PC-3 (cell line): ENCODE results near the gene MYO7A. TPM values are rescaled to one million over a fixed set of nuclear protein-coding genes. Genes with fewer than 3 reads are reported as not detected.
A peak's percentile ranks its signal among the peaks of the same experiment; 100 is the strongest.

Source experiments
- ATAC-seq: fragments of 200-7000 bp; cut with Tn5 transposase; 2 replicates; pipeline ENCODE4 v1.9.1; 2020; ENCODE audit warnings: mild to moderate bottlenecking, moderate library complexity
- BruUV-seq: library from RNA; stranded (reverse); fragments of 400-500 nt; replicated peaks from 2 replicates; lab custom pipeline; 2021; lab: Mats Ljungman, UMichigan
- CTCF ChIA-PET: fragments of 300-600 bp; sonication (Branson Sonifier 250); formaldehyde crosslinking; loops from one replicate; lab custom pipeline; 2022; ENCODE audit warnings: antibody characterized with exemption; lab: Charles Lee
- POLR2A ChIA-PET: fragments of 300-600 bp; sonication (Branson Sonifier 250); formaldehyde crosslinking; loops from one replicate; lab custom pipeline; 2022; ENCODE audit warnings: antibody characterized with exemption; ENCODE audit not compliant: unreplicated experiment; lab: Charles Lee
- DNase-seq: peaks from one replicate; pipeline ENCODE4 v3.0.0-alpha.2; 2015
- H2AFZ ChIP-seq: fragments of 300-600 bp; sonication (generic); 2 replicates; pipeline ENCODE4 v1.6.0; 2016; ENCODE audit warnings: antibody characterized with exemption, low read length
- H3F3A ChIP-seq: fragments of 300-600 bp; sonication (generic); one replicate; pipeline ENCODE4 v1.6.0; 2017; ENCODE audit warnings: antibody characterized with exemption, low read length, control low read depth, mild to moderate bottlenecking; ENCODE audit not compliant: unreplicated experiment
- H3K27ac ChIP-seq: fragments of 300-600 bp; sonication (generic); 2 replicates; pipeline ENCODE4 v1.5.1; 2016; ENCODE audit warnings: mild to moderate bottlenecking, low read length
- H3K27me3 ChIP-seq: fragments of 300-600 bp; sonication (generic); 2 replicates; pipeline ENCODE4 v1.6.1; 2016; ENCODE audit warnings: low read length, mixed read lengths
- H3K36me3 ChIP-seq: fragments of 300-600 bp; sonication (generic); 2 replicates; pipeline ENCODE4 v1.6.1; 2016; ENCODE audit warnings: low read depth, mixed run types, low read length, mixed read lengths
- H3K4me1 ChIP-seq: fragments of 300-600 bp; sonication (generic); 2 replicates; pipeline ENCODE4 v1.5.1; 2016; ENCODE audit warnings: low read length; ENCODE audit not compliant: insufficient read depth
- H3K4me2 ChIP-seq: fragments of 300-600 bp; sonication (generic); 2 replicates; pipeline ENCODE4 v1.6.0; 2016; ENCODE audit warnings: low read length
- H3K4me3 ChIP-seq: fragments of 300-600 bp; sonication (generic); 2 replicates; pipeline ENCODE4 v1.5.1; 2016; ENCODE audit warnings: mild to moderate bottlenecking, low read length, mixed read lengths
- H3K79me2 ChIP-seq: fragments of 300-600 bp; sonication (generic); 2 replicates; pipeline ENCODE4 v1.6.1; 2017; ENCODE audit warnings: low read length, mixed read lengths
- H3K9ac ChIP-seq: fragments of 300-600 bp; sonication (generic); 2 replicates; pipeline ENCODE4 v1.6.0; 2016; ENCODE audit warnings: mild to moderate bottlenecking, low read length
- H3K9me2 ChIP-seq: fragments of 300-600 bp; sonication (generic); replicated peaks from 2 replicates; pipeline ENCODE4 v1.6.1; 2016; ENCODE audit warnings: mixed run types, low read length, mixed read lengths
- H3K9me3 ChIP-seq: fragments of 300-600 bp; sonication (generic); 2 replicates; pipeline ENCODE4 v1.6.1; 2016; ENCODE audit warnings: low read length, mixed read lengths
- H4K20me1 ChIP-seq: fragments of 300-600 bp; sonication (generic); 2 replicates; pipeline ENCODE4 v1.6.1; 2016; ENCODE audit warnings: low read length, mixed read lengths
- EZH2 ChIP-seq: fragments of 300-600 bp; sonication (generic); IDR thresholded peaks from one replicate; pipeline ENCODE4 v1.6.1; 2017; ENCODE audit warnings: antibody characterized with exemption, mild to moderate bottlenecking, low read length; ENCODE audit not compliant: unreplicated experiment
- EZH2phosphoT487 ChIP-seq: fragments of 300-600 bp; sonication (generic); IDR thresholded peaks from 2 replicates; pipeline ENCODE4 v1.6.1; 2018; ENCODE audit warnings: mild to moderate bottlenecking, antibody characterized with exemption, low read length, borderline replicate concordance
- intact Hi-C: fragments of 100-400 bp; cut with micrococcal nuclease; formaldehyde crosslinking; loops from 2 replicates; pipeline ENCODE4 v1.9.0; 2023
- total RNA-seq: library from RNA; depleted of rRNA; stranded (reverse); fragments of >200 nt; gene quantifications from 2 replicates; pipeline ENCODE4 v1.2.3, GENCODE V29; 2014
- TF ChIP-seq, protein P1 (sequence below): fragments of 300-600 bp; sonication (generic); conservative IDR thresholded peaks from 2 replicates; pipeline ENCODE4 v1.5.1; 2017; ENCODE audit warnings: antibody characterized with exemption, low read depth, mild to moderate bottlenecking, low read length

The MYO7A gene
- total RNA-seq, 1 experiment from 2014 or later = 0.66 TPM

DNA sequence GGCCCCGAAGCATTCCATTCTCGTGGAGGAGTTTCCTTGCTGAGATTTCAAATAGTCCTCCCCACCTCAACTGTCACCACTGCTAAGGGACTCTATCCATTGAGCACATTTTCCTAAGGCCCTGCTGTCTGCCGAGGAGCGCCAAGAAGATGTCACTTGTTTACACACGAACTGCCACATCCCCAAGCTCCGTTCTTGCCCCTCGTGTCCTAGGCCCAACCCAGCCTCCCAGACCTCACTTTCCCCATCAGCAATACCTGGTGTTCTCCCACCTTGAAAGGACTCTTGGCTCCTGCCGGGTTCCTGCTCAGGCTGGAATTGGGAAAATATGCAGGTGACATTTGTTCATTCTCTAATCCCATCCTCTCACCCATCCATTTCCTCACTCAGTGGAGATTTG is 4.0 kb upstream of the MYO7A start:
- no peak overlapping the region for H3K4me2 ChIP-seq
- no peaks in the 10 kb centered on the region for H3K9me2 ChIP-seq
- POLR2A ChIA-PET = no interaction called here
- H3K9ac ChIP-seq = no peak overlapping the region
- no peaks in the 10 kb centered on the region for H3K36me3 ChIP-seq
- intact Hi-C loops = no loop called here
- H3K4me1 ChIP-seq = peaks cover 6% of the 10 kb centered on the region; the same call in 1 of the 2 replicates
- no peak overlapping the region for H3K27ac ChIP-seq
- H3K9me3 ChIP-seq = no peaks in the 10 kb centered on the region
- TF ChIP-seq EZH2phosphoT487 (no peak), EZH2 (no peak)
- TF ChIP-seq, protein P1, sequence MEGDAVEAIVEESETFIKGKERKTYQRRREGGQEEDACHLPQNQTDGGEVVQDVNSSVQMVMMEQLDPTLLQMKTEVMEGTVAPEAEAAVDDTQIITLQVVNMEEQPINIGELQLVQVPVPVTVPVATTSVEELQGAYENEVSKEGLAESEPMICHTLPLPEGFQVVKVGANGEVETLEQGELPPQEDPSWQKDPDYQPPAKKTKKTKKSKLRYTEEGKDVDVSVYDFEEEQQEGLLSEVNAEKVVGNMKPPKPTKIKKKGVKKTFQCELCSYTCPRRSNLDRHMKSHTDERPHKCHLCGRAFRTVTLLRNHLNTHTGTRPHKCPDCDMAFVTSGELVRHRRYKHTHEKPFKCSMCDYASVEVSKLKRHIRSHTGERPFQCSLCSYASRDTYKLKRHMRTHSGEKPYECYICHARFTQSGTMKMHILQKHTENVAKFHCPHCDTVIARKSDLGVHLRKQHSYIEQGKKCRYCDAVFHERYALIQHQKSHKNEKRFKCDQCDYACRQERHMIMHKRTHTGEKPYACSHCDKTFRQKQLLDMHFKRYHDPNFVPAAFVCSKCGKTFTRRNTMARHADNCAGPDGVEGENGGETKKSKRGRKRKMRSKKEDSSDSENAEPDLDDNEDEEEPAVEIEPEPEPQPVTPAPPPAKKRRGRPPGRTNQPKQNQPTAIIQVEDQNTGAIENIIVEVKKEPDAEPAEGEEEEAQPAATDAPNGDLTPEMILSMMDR = no peak
- H3K4me3 ChIP-seq = no peak overlapping the region
- no TSS peak for BruUV-seq
- DNase-seq = no peak
- CTCF ChIA-PET = no interaction called here
- H4K20me1 ChIP-seq = no peaks in the 10 kb centered on the region
- no peaks in the 10 kb centered on the region for H3F3A ChIP-seq
- no peak for ATAC-seq
- no peaks in the 10 kb centered on the region for H3K79me2 ChIP-seq
- H3K27me3 ChIP-seq = no peaks in the 10 kb centered on the region
- H2AFZ ChIP-seq = no peak overlapping the region

- CTCF ChIA-PET = no interaction called here
- intact Hi-C loops = no loop called here
- H2AFZ ChIP-seq = no peak overlapping the region
- no peaks in the 10 kb centered on the region for H3K79me2 ChIP-seq
- no peaks in the 10 kb centered on the region for H3K27me3 ChIP-seq
- no peak for TF ChIP-seq EZH2
- TF ChIP-seq EZH2phosphoT487 = no peak
- TF ChIP-seq, protein P1 = no peak
- peaks cover 6% of the 10 kb centered on the region; the same call in 1 of the 2 replicates for H3K4me1 ChIP-seq
- H3K9me3 ChIP-seq = no peaks in the 10 kb centered on the region
- H3F3A ChIP-seq = no peaks in the 10 kb centered on the region
- no peak overlapping the region for H3K4me3 ChIP-seq
- ATAC-seq (no peak), DNase-seq (no peak)
- no peak overlapping the region for H3K27ac ChIP-seq
- H4K20me1 ChIP-seq = no peaks in the 10 kb centered on the region
- POLR2A ChIA-PET = no interaction called here
- H3K4me2 ChIP-seq = no peak overlapping the region
- H3K9me2 ChIP-seq = no peaks in the 10 kb centered on the region
- H3K36me3 ChIP-seq = no peaks in the 10 kb centered on the region
- no TSS peak for BruUV-seq
- no peak overlapping the region for H3K9ac ChIP-seq
These were observed 3.6 kb upstream of the MYO7A start for GRCh38 chr11:77124488-77124887.

GRCh38 chr11:77125191-77125590 is 2.9 kb upstream of the MYO7A start:
- ChIA-PET POLR2A (no interaction called here), CTCF (no interaction called here)
- peaks cover 6% of the 10 kb centered on the region; the same call in 1 of the 2 replicates for H3K4me1 ChIP-seq
- H3F3A ChIP-seq = no peaks in the 10 kb centered on the region
- H3K27me3 ChIP-seq = no peaks in the 10 kb centered on the region
- TF ChIP-seq EZH2 (no peak), EZH2phosphoT487 (no peak)
- TF ChIP-seq, protein P1 = no peak
- no peak overlapping the region for H3K4me3 ChIP-seq
- H3K9me2 ChIP-seq = no peaks in the 10 kb centered on the region
- no peak overlapping the region for H3K9ac ChIP-seq
- H3K27ac ChIP-seq = no peak overlapping the region
- no peak overlapping the region for H2AFZ ChIP-seq
- no peaks in the 10 kb centered on the region for H3K36me3 ChIP-seq
- H3K79me2 ChIP-seq = no peaks in the 10 kb centered on the region
- H3K4me2 ChIP-seq = no peak overlapping the region
- no peaks in the 10 kb centered on the region for H4K20me1 ChIP-seq
- no peak for ATAC-seq
- no peak for DNase-seq
- intact Hi-C loops = no loop called here
- no peaks in the 10 kb centered on the region for H3K9me3 ChIP-seq
- TSS peak; percentile 23 for BruUV-seq
